Stomach (tissue), 4 donors: ENCODE measurements around the gene MPC1.

Source experiments
- CTCF ChIP-seq, 7 experiments: fragments of 450-650 bp in 4 of 7; fragments of 200-600 bp in 3 of 7; sonication (generic) in 3 of 7; IDR thresholded peaks; one replicate each; pipeline ENCODE4 v1.5.1; 2016 to 2019; ENCODE audit warnings: antibody characterized with exemption in 7 of 7, control low read depth in 2 of 7, mild to moderate bottlenecking in 1 of 7
- POLR2A ChIP-seq, 4 donors: fragments of 450-650 bp; IDR thresholded peaks; one replicate each; pipeline ENCODE4 v1.6.1; 2016; ENCODE audit warnings: antibody characterized with exemption in 4 of 4, control low read depth in 2 of 4, mild to moderate bottlenecking in 1 of 4, moderate library complexity in 1 of 4
- POLR2AphosphoS5 ChIP-seq, 3 donors: sonication (generic); formaldehyde crosslinking; IDR thresholded peaks; one replicate each; pipeline ENCODE4 v1.6.1; 2016; ENCODE audit warnings: antibody characterized with exemption in 3 of 3

GRCh38 chr6:166331503-166332415 is 51.0 kb downstream of the MPC1 start:
- TF ChIP-seq POLR2A (IDR thresholded peaks at IDR 0.05) = no peak
- TF ChIP-seq POLR2AphosphoS5 (IDR thresholded peaks at IDR 0.05) = no peak
- no peak for TF ChIP-seq CTCF (IDR thresholded peaks at IDR 0.05)
